ENCODE results near the gene HOXB8. TPM values are rescaled to one million over a fixed set of nuclear protein-coding genes. Genes with fewer than 3 reads are reported as not detected.

HOXB8 gene
- total and polyA plus RNA-seq, 2 of the 13 experiments (the other 11 are each of a cell fraction or from before 2014, with no cell fraction given), result not detected

DNA sequence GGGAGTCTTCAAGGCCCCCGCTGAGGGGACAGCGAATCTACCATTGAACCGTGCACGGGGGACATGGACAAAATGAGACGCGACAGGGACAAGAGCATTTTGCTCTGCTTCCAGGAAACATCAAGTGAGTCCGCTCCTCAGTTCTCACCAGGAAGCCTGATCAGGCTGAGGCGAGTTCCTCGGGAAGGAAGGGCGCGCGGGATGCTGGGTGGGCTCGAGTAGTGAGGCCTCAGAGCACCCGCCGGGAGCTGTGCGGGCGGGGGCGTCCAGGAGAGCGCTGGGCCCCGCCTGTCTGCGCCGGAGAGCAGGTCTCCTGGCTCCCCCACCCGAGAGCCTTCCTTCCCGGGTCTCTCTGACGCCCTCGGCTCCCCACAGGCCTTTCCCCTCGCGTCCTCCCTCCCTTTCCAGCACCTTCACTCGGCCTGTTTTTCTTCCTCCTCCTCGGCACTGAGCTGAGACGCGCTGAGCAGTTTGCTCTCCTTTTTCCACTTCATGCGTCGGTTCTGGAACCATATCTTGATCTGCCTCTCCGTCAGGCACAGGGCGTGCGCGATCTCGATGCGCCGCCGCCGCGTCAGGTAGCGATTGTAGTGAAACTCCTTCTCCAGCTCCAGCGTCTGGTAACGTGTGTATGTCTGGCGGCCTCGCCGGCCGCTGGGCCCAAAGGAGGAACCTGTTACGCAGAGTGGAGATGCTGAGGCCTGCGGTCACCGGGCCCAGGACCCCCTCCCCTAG is 18.9 kb downstream of the HOXB8 start:
- no peak for ATAC-seq
- intact Hi-C loops (cut with micrococcal nuclease; ENCODE audit: unreplicated experiment), result no loop called here
- FAIRE-seq, result no peak
- Histone ChIP-seq H2AFZ (ENCODE audit: low read length) (no peak overlapping the region), H3K9me3 (ENCODE audit: low read length) (no peaks in the 10 kb centered on the region), H3K27ac (ENCODE audit: extremely low read length, insufficient read depth, low read length) (no peak overlapping the region), H3K27me3 (ENCODE audit: control insufficient read depth in 1 of 2, insufficient read depth in 2 of 2, low read length in 2 of 2) (peaks cover 52 to 91% of the 10 kb centered on the region in 2 experiments), H4K20me1 (ENCODE audit: insufficient read depth, low read length) (no peaks in the 10 kb centered on the region), H3K9ac (ENCODE audit: insufficient read depth, low read depth, low read length) (no peak overlapping the region), H3K79me2 (ENCODE audit: insufficient read depth, low read length) (no peaks in the 10 kb centered on the region), H3K4me2 (ENCODE audit: low read depth, low read length) (no peak overlapping the region), H3K36me3 (replicated peaks in 1 of 2; ENCODE audit: control insufficient read depth in 1 of 2, insufficient read depth in 2 of 2, low read length in 2 of 2) (no peaks in the 10 kb centered on the region), H3K4me1 (ENCODE audit: insufficient read depth, low read length) (0 out of 2 replicates have a peak, but pooled peaks cover 6% of the 10 kb centered on the region), H3K4me3 (replicated peaks in 1 of 3; ENCODE audit: insufficient read depth in 1 of 3, low read depth in 2 of 3, low read length in 3 of 3) (no peak overlapping the region)
- in situ Hi-C loops (cut with HindIII; ENCODE audit: extremely low pct_ligation_motif_present, low pct_unique_long_range_greater_than_20kb), result loop anchor here (5.0 kb wide), 1 partner anchor 444 kb away; no protein-coding TSS in a partner anchor
- no peak for DNase-seq (ENCODE audit: low spot score)
- no TSS peak for BruUV-seq (replicated peaks)
- WGBS (ENCODE audit: low lambda C conversion rate), result 16% methylated on average over 45 of the region's 54 CpGs
- POLR2A ChIA-PET, result no interaction called here
- TF ChIP-seq AGO2 (optimal IDR thresholded peaks at IDR 0.05; ENCODE audit: low read depth, low read length), result no peak
- no peak for TF ChIP-seq ZNF317 (CRISPR knock-in tag; IDR thresholded peaks at IDR 0.05)
- peak; percentile 88 for TF ChIP-seq MTF2 (CRISPR knock-in tag; IDR thresholded peaks at IDR 0.05; ENCODE audit: borderline replicate concordance)
- CTCF ChIA-PET (ENCODE audit: low intra/inter-chr PET ratio, low total read pairs), result no interaction called here

DNA sequence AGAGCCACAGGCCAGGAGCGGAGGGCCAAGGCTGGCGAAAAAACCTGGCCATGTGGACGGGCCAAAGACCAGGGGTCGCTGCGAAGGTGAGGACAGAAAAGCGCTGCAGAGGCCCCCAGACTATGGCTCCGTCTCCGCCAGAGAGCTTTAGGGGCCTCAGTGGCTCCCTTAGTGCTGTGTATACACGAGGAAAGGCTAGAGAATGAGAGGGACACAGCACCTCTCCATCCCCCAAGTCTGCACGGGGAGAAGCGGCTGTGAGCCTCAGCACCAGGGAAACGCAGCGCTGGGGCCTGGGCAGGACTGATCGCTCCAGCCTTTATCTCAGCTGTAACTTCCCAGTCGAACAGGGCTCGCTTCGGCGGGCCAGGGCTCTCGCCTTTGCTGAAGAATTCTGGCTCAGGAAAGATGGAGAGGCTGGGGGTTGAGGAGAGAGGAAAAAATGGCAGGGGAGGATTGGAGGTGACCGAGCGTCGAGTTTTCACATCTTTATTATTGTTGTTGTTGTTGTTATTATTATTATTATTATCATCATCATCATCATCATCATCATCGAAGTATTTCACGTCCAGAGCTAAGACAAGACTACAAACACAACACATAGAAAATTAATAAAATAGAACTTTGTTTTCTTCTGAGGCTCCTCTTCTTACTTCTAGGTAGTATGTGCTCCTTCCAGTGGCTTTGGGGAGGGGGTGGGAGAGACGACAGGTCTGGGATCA is 19.7 kb downstream of the HOXB8 start:
- Histone ChIP-seq H3K36me3 (replicated peaks in 1 of 2; ENCODE audit: control insufficient read depth in 1 of 2, insufficient read depth in 2 of 2, low read length in 2 of 2) (no peaks in the 10 kb centered on the region), H3K27ac (ENCODE audit: extremely low read length, insufficient read depth, low read length) (no peak overlapping the region), H3K9me3 (ENCODE audit: low read length) (no peaks in the 10 kb centered on the region), H3K4me3 (replicated peaks in 1 of 3; ENCODE audit: insufficient read depth in 1 of 3, low read depth in 2 of 3, low read length in 3 of 3) (no peak overlapping the region), H2AFZ (ENCODE audit: low read length) (no peak overlapping the region), H3K27me3 (ENCODE audit: control insufficient read depth in 1 of 2, insufficient read depth in 2 of 2, low read length in 2 of 2) (peaks cover 48 to 91% of the 10 kb centered on the region in 2 experiments), H3K9ac (ENCODE audit: insufficient read depth, low read depth, low read length) (no peak overlapping the region), H3K4me1 (ENCODE audit: insufficient read depth, low read length) (0 out of 2 replicates have a peak, but pooled peaks cover 6% of the 10 kb centered on the region), H3K79me2 (ENCODE audit: insufficient read depth, low read length) (no peaks in the 10 kb centered on the region), H4K20me1 (ENCODE audit: insufficient read depth, low read length) (no peaks in the 10 kb centered on the region; the same call in 1 of the 2 replicates), H3K4me2 (ENCODE audit: low read depth, low read length) (no peak overlapping the region)
- WGBS (ENCODE audit: low lambda C conversion rate), result 16% methylated on average over 25 of the region's 25 CpGs
- ATAC-seq, result no peak
- intact Hi-C loops (cut with micrococcal nuclease; ENCODE audit: unreplicated experiment), result no loop called here
- no peak for FAIRE-seq
- no peak for DNase-seq (ENCODE audit: low spot score)
- BruUV-seq (replicated peaks), result no TSS peak
- in situ Hi-C loops (cut with HindIII; ENCODE audit: extremely low pct_ligation_motif_present, low pct_unique_long_range_greater_than_20kb), result loop anchor here (5.0 kb wide), 1 partner anchor 443 kb away; no protein-coding TSS in a partner anchor
- ChIA-PET CTCF (ENCODE audit: low intra/inter-chr PET ratio, low total read pairs) (no interaction called here), POLR2A (no interaction called here)
- TF ChIP-seq MZF1 (CRISPR knock-in tag; IDR thresholded peaks at IDR 0.05; ENCODE audit: borderline replicate concordance) (no peak), MED1 (CRISPR knock-in tag; IDR thresholded peaks at IDR 0.05) (no peak), SKI (IDR thresholded peaks at IDR 0.05; ENCODE audit: partially characterized antibody) (no peak), ZFP90 (CRISPR knock-in tag; IDR thresholded peaks at IDR 0.05; ENCODE audit: borderline replicate concordance) (no peak), MED8 (CRISPR knock-in tag; IDR thresholded peaks at IDR 0.05; ENCODE audit: insufficient replicate concordance) (no peak), FOSL2 (CRISPR knock-in tag; IDR thresholded peaks at IDR 0.05) (no peak)
- TF ChIP-seq, protein P1, sequence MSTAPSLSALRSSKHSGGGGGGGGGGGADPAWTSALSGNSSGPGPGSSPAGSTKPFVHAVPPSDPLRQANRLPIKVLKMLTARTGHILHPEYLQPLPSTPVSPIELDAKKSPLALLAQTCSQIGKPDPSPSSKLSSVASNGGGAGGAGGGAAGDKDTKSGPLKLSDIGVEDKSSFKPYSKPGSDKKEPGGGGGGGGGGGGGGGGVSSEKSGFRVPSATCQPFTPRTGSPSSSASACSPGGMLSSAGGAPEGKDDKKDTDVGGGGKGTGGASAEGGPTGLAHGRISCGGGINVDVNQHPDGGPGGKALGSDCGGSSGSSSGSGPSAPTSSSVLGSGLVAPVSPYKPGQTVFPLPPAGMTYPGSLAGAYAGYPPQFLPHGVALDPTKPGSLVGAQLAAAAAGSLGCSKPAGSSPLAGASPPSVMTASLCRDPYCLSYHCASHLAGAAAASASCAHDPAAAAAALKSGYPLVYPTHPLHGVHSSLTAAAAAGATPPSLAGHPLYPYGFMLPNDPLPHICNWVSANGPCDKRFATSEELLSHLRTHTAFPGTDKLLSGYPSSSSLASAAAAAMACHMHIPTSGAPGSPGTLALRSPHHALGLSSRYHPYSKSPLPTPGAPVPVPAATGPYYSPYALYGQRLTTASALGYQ (CRISPR knock-in tag; IDR thresholded peaks at IDR 0.05), result no peak

Data from HepG2 (cell line).